ENCODE data around the gene TGM3.

Gene TGM3

DNA sequence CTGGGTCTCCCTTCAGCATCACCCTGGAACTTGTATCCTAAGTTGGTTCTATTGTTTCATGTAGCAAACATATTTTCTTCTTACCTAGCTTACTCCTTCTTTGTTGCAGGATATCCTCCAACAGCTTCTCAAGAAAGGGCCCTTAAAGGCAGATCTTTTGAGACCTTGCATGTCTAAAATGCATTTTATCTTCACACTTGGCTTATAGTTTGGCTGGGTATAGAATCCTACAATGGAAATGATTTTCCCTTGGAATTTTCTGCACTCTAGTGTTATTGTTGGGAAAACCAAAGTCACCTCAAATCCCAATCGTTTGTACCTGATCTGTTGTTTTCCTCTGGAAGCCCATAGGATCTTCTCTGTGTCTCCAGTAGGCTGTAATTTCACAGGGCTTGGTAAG, 72.8 kb downstream of the TGM3 start:
- no peak for DNase-seq (ENCODE audit: low spot score)
- Histone ChIP-seq H3K27ac (no peak overlapping the region), H3K4me3 (no peak overlapping the region)
- TF ChIP-seq, protein P1, sequence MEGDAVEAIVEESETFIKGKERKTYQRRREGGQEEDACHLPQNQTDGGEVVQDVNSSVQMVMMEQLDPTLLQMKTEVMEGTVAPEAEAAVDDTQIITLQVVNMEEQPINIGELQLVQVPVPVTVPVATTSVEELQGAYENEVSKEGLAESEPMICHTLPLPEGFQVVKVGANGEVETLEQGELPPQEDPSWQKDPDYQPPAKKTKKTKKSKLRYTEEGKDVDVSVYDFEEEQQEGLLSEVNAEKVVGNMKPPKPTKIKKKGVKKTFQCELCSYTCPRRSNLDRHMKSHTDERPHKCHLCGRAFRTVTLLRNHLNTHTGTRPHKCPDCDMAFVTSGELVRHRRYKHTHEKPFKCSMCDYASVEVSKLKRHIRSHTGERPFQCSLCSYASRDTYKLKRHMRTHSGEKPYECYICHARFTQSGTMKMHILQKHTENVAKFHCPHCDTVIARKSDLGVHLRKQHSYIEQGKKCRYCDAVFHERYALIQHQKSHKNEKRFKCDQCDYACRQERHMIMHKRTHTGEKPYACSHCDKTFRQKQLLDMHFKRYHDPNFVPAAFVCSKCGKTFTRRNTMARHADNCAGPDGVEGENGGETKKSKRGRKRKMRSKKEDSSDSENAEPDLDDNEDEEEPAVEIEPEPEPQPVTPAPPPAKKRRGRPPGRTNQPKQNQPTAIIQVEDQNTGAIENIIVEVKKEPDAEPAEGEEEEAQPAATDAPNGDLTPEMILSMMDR (IDR thresholded peaks at IDR 0.05): no peak

- Histone ChIP-seq H3K27ac (no peak overlapping the region), H3K4me3 (no peak overlapping the region)
- TF ChIP-seq, protein P1 (IDR thresholded peaks at IDR 0.05): no peak
- no peak for DNase-seq (ENCODE audit: low spot score)
These were observed 77.3 kb downstream of the TGM3 start for GRCh38 chr20:2373098-2373497.

GRCh38 chr20:2374346-2375125, 78.7 kb downstream of the TGM3 start:
- no peak for DNase-seq (ENCODE audit: low spot score)
- H3K27ac ChIP-seq: no peak overlapping the region
- no peak overlapping the region for H3K4me3 ChIP-seq
- TF ChIP-seq, protein P1 (IDR thresholded peaks at IDR 0.05): no peak

- TF ChIP-seq, protein P1 (IDR thresholded peaks at IDR 0.05): no peak
- no peak for DNase-seq (ENCODE audit: low spot score)
These were observed 83.1 kb downstream of the TGM3 start for GRCh38 chr20:2378893-2379292.

DNA sequence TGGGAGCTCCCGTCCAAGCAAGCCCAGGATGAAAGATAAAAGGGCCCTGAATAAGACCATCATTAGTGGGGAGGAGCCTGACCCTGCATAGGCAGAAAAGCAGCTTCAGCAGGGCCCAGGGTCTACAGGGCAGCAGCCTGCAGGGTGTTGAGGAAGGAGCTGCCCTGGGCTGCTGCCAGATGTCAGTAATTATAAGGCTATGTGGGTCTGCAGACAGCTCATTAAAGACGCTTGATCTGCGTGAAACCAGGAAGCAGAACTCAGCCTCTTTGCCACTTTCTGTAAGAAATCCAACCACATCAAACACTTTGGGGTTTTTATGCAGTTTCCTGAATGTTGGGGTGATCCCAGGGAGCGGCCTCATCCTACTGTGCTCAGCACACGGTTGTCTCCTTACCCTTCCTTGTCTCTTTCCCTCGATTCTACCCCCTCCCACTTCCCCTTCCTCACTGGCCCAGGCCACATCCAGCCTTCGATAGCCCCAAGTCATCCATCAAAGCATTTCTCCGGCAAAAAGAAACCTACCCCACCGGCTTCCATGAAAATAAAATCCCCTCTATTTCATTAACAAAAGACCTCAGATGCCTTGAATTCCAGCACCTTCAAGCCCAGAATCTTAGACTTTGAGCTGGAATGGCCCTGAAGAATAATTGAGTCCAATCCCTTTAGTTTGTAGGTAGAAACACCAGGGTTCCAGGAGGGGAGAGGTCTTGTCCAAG, 83.9 kb downstream of the TGM3 start:
- DNase-seq (ENCODE audit: low spot score): no peak
- Histone ChIP-seq H3K4me3 (no peak overlapping the region), H3K27ac (no peak overlapping the region)
- TF ChIP-seq, protein P1 (IDR thresholded peaks at IDR 0.05): no peak

More at GRCh38 chr20:2378893-2379292, 83.1 kb downstream of the TGM3 start:
- H3K27ac ChIP-seq: no peak overlapping the region
- H3K4me3 ChIP-seq: no peak overlapping the region

DNA sequence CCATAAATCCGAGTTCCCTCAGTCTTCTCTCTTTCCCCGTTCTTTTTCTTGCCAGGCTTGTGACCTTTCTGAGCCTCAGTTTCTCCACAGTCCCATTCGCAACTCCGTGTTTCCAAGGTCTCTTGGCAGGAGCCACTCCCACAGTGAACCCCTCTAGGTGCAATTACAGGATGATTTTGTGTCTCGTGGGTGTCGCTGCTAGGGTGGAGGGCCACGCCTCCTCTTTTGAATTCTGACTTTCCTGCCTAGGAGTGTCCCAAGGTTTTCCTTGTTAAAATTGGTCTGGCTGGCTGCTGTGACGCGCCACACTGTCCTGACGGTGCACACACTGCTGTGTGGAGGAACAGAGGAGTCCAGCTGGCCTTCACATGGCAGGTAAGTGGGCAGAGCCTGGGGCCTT, 84.8 kb downstream of the TGM3 start, which contains the start of gene TGM6:
Gene TGM6 (plus strand): TSS at position 301 of the 400 bp plus-strand sequence. CDS start 68 bp downstream, at position 369.
- TF ChIP-seq, protein P1 (IDR thresholded peaks at IDR 0.05): no peak
- H3K4me3 ChIP-seq: no peak within 1 kb of the TSS
- no peak for DNase-seq (ENCODE audit: low spot score)
- no peak within 1 kb of the TSS for H3K27ac ChIP-seq

All from coronary artery (tissue), 2 donors.